Measurements from ENCODE around the gene HS3ST5.
"Not testable (repeated sequence)": the region's sequence is repeated elsewhere in the genome, so short reads cannot be mapped to it uniquely, and the experiment has no call there.

GRCh38 chr6:114011486-114011885 lies 331.3 kb downstream of the HS3ST5 start:
- TF ChIP-seq CTCF, POLR2A (IDR thresholded peaks at IDR 0.05): not testable (repeated sequence)

All from ovary (tissue), 3 donors.